HG02623 (cell line): ENCODE measurements around the gene ZFP36L2.

Experiments
- ATAC-seq: cut with Tn5 transposase; IDR thresholded peaks from one replicate; pipeline ENCODE4 v1.9.1; 2021; ENCODE audit warnings: moderate library complexity; ENCODE audit not compliant: unreplicated experiment

ZFP36L2 gene

DNA sequence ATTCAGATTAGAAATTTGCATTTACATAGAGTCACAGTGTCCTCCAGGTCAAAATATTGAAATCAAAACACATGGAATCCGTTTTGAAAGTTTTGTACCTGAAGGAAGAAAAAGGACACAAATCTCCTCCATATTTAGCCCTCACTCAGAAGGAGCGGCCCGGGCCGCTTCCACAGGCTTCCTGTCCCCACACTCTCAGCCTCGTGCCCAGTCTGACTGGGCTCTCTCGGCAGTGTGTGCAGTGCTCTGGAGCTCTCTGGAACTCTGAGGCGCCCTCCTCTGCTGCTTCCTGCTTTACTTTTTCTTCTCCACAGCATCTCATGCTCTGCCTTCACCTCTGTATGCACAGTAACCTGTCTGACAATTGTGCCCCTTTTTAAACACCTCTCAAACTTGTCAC is 22.2 kb upstream of the ZFP36L2 start:
- ATAC-seq: no peak

- no peak for ATAC-seq
Measured at GRCh38 chr2:43246641-43247040, 20.2 kb upstream of the ZFP36L2 start.

- no peak for ATAC-seq
Measured at GRCh38 chr2:43241558-43241957, 15.2 kb upstream of the ZFP36L2 start.

- ATAC-seq: no peak
Measured at GRCh38 chr2:43240766-43241150, 14.4 kb upstream of the ZFP36L2 start.

DNA sequence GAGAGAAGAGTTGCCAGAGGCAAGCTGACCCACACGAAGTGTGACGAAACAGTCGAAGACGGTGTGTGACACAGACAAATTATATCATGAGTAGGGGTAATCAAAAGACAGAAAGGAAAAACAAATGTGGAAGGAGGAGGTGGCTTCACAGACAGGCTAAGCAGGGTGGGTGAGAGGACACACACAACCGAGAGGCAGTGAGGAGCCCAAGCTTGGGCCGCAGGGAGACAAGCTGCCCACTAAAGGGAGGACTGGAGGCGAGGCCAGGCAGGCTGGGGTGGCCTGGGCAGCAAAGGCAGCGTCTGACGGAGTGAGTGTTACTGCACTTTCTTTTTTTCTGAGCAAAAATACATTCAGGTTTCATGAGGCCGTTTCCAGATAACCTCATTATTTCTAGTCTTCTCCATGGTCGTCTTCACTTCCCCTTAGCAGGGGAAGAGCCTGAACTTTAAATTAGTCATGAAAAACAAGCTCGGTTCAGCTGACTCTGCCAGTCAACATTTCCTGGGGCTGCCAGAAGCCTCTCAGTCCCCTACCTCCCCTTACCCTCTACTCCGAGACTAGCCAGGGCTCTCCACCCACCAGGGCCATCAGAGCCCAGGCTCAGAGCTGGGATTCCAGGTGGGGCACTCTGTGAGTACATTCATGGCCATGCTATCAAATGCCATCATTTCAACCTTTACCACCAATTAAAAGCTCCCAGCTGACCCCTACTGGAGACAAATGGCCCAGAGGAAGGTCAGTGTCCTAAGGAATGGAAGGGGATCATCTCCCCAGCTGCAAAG is 13.8 kb upstream of the ZFP36L2 start:
- no peak for ATAC-seq

GRCh38 chr2:43238813-43239212 is 12.4 kb upstream of the ZFP36L2 start:
- no peak for ATAC-seq

- ATAC-seq: no peak
Measured at GRCh38 chr2:43238176-43238575, 11.8 kb upstream of the ZFP36L2 start.

DNA sequence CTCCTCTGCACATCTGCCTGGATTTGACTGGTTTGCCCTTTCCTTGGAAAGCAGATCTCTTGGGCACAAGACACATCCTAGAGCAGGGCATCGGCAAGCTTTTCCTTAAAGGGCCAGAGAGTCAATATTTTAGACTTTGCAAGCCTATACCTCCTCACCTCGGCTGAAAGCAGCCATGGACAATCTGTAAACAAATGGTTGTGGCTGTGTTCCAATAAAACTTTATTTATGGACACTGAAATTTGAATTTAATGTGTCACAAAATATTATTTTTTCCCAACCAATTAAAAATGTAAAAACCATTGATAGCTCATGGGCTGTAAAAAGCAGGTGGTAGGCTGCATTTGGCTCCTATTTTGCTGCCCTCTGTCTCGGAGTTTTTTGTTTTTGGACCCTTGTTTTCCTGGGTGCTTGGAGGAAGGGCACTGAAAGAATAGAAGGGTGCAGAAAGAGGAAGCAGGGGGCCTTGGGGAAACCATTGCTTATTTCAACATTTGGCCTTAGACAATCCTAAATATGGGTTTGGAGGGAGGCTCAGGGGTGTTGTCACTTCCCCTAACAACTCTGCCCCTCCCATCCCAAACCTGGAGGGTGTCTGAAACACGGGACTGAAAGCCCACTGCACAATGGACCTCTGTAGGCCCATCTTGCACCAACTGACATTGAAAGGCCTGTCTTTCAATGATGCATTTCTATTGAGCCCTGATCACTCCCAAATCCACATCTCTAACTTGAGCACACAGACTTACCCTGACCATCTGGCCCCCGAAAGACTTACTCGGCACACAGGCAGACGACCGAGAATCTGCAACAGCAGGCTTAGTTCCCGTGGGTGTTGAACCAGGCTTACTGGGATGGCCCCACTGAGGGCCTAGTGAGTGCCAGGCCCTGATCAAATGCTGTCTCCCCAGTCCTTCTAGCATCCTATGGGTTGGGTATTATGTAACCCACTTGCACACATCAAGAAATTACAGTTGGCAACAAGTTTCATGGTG is 7.1 kb upstream of the ZFP36L2 start:
- ATAC-seq: no peak

GRCh38 chr2:43230951-43231827 is 4.8 kb upstream of the ZFP36L2 start:
- no peak for ATAC-seq

- no peak for ATAC-seq
Measured at GRCh38 chr2:43230351-43230885, 4.0 kb upstream of the ZFP36L2 start.

GRCh38 chr2:43228756-43229659 is 2.6 kb upstream of the ZFP36L2 start:
- ATAC-seq: no peak

- ATAC-seq: no peak
Measured at GRCh38 chr2:43228321-43228751, 1.9 kb upstream of the ZFP36L2 start.

GRCh38 chr2:43227830-43228281 is 1.4 kb upstream of the ZFP36L2 start:
- no peak for ATAC-seq

- peak; percentile 15 for ATAC-seq
Measured at GRCh38 chr2:43226955-43227829, 786 bp upstream of the ZFP36L2 start.

GRCh38 chr2:43225788-43226557 is 433 bp downstream of the ZFP36L2 start:
- ATAC-seq: peak; percentile 30

GRCh38 chr2:43225093-43225787 is 1.2 kb downstream of the ZFP36L2 start:
- ATAC-seq: no peak

DNA sequence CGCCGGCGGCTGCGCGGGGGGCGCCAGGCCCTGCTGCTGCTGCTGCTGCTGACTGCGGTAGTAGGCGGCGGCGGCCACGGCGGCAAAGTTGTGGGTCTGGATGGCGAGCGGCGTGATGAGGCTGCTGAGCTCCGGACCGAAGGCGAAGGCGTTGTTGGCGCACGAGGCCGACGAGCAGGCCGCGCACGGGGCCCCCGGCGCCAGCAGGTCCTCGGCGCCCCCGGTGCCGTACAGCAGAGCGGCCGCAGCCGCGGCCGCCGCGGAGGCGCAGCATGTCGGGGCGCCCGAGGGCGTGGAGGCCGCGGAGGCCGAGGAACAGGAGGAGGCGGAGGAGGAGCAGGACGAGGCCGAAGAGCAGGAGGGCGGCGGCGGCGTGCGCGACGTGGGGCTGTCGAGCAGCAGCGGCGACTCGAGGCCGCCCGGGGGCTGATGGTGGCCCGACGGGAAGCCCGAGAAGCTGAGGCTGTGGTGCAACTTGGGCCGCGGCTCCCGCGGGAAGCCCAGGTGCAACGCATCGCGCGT is 1.8 kb downstream of the ZFP36L2 start:
- ATAC-seq: no peak
